HG03025 (cell line): ENCODE measurements around the gene CD79A.
"Not testable (repeated sequence)": the region's sequence is repeated elsewhere in the genome, so short reads cannot be mapped to it uniquely, and the experiment has no call there.

Source experiments
- ATAC-seq: cut with Tn5 transposase; IDR thresholded peaks from one replicate; pipeline ENCODE4 v1.9.1; 2021; ENCODE audit warnings: mild to moderate bottlenecking, moderate library complexity; ENCODE audit not compliant: unreplicated experiment, low FRiP score

The CD79A gene

GRCh38 chr19:41862445-41862986 lies 14.6 kb upstream of the CD79A start:
- ATAC-seq, result no peak

GRCh38 chr19:41863209-41863931 lies 13.7 kb upstream of the CD79A start:
- no peak for ATAC-seq

GRCh38 chr19:41864374-41864773 lies 12.7 kb upstream of the CD79A start:
- no peak for ATAC-seq

GRCh38 chr19:41866284-41866683 lies 10.8 kb upstream of the CD79A start:
- ATAC-seq, result no peak

- no peak for ATAC-seq
Measured at GRCh38 chr19:41868120-41868988, 8.7 kb upstream of the CD79A start.

GRCh38 chr19:41868989-41869300 lies 8.1 kb upstream of the CD79A start:
- ATAC-seq, result no peak

GRCh38 chr19:41869374-41869955 lies 7.6 kb upstream of the CD79A start:
- ATAC-seq, result no peak

- ATAC-seq, result no peak
Measured at GRCh38 chr19:41870401-41870873, 6.6 kb upstream of the CD79A start.

- ATAC-seq, result no peak
Measured at GRCh38 chr19:41871573-41872383, 5.3 kb upstream of the CD79A start.

- no peak for ATAC-seq
Measured at GRCh38 chr19:41872384-41872774, 4.7 kb upstream of the CD79A start.

GRCh38 chr19:41872775-41873647 lies 4.1 kb upstream of the CD79A start:
- ATAC-seq, result no peak

GRCh38 chr19:41875973-41876372 lies 1.1 kb upstream of the CD79A start:
- ATAC-seq, result not testable (repeated sequence)

GRCh38 chr19:41877916-41878905 lies 1.1 kb downstream of the CD79A start:
- ATAC-seq, result no peak

- ATAC-seq, result no peak
Measured at GRCh38 chr19:41879080-41879479, 2.0 kb downstream of the CD79A start.

- ATAC-seq, result no peak
Measured at GRCh38 chr19:41879670-41880328, 2.7 kb downstream of the CD79A start.

GRCh38 chr19:41880329-41880708 lies 3.2 kb downstream of the CD79A start:
- no peak for ATAC-seq

GRCh38 chr19:41882568-41883462 lies 5.7 kb downstream of the CD79A start, which contains the start of gene ARHGEF1:
Gene ARHGEF1, plus strand, starts transcription at chr19:41883184. Its CDS starts 4,899 bp downstream, at chr19:41888083.
- no peak for ATAC-seq
